Peyer's patch (tissue), 4 donors: Measurements from ENCODE around the gene TLX1. TPM values are rescaled to one million over a fixed set of nuclear protein-coding genes. Genes with fewer than 3 reads are reported as not detected.

Experiments used
- DNase-seq, 3 donors: peaks; one replicate each; pipeline ENCODE4 v3.0.0-alpha.2; 2017 to 2019
- H3K27ac ChIP-seq, 4 donors: fragments of 200-600 bp; sonication (generic); one replicate each; pipeline ENCODE4 v1.5.1; 2016 to 2019
- H3K27me3 ChIP-seq, 2 donors: fragments of 200-600 bp; sonication (generic); one replicate each; pipeline ENCODE4 v1.5.1; 2019
- H3K36me3 ChIP-seq, 3 donors: fragments of 200-600 bp; sonication (generic); one replicate each; pipeline ENCODE4 v1.5.1; 2016 to 2019
- H3K4me1 ChIP-seq, 4 donors: fragments of 200-600 bp; sonication (generic); one replicate each; pipeline ENCODE4 v1.5.1; 2016 to 2019
- H3K4me3 ChIP-seq, 4 donors: fragments of 200-600 bp; sonication (generic); 1 replicate in 3 of 4; 2 replicates in 1 of 4; pipeline ENCODE4 v1.5.1; 2016 to 2019; ENCODE audit warnings: mild to moderate bottlenecking in 1 of 4
- H3K9me3 ChIP-seq, 4 donors: fragments of 200-600 bp; sonication (generic); one replicate each; pipeline ENCODE4 v1.5.1; 2016 to 2019; ENCODE audit warnings: mild to moderate bottlenecking in 1 of 4
- POLR2A ChIP-seq, 2 donors: fragments of 450-650 bp; IDR thresholded peaks; one replicate each; pipeline ENCODE4 v1.5.1; 2017; ENCODE audit warnings: antibody characterized with exemption in 2 of 2, mild to moderate bottlenecking in 2 of 2, moderate library complexity in 2 of 2
- total RNA-seq, 4 donors: library from RNA; depleted of rRNA; stranded (reverse); fragments of >200 nt; gene quantifications; one replicate each; pipeline ENCODE4 v1.1.0, GENCODE V29; 2016
- TF ChIP-seq, protein P1 (sequence below), 6 experiments: fragments of 450-650 bp in 4 of 6; fragments of 200-600 bp in 2 of 6; sonication (generic) in 1 of 6; IDR thresholded peaks; one replicate each; pipeline ENCODE4 v1.5.1; 2017 to 2019; ENCODE audit warnings: antibody characterized with exemption in 6 of 6, mild to moderate bottlenecking in 3 of 6, moderate library complexity in 1 of 6

Gene TLX1
- total RNA-seq, 4 donors from 2014 or later = 1.6 to 4.8 (median 3.2) TPM; not detected in 1

DNA sequence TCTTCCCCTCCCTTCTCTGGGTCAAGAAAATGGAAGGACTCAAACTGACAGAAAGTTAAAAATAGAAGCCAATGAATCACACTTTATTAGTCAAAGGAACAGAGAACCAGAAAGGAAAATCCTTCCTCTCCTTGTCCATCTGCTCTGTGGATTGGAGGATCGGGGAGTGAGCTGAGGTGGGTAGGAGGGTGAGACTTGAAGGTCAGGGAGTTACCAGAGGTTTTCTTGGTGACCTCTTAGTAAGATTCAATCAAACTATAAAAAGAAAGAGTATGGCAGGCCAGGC lies 12.2 kb downstream of the TLX1 start:
- TF ChIP-seq, protein P1, sequence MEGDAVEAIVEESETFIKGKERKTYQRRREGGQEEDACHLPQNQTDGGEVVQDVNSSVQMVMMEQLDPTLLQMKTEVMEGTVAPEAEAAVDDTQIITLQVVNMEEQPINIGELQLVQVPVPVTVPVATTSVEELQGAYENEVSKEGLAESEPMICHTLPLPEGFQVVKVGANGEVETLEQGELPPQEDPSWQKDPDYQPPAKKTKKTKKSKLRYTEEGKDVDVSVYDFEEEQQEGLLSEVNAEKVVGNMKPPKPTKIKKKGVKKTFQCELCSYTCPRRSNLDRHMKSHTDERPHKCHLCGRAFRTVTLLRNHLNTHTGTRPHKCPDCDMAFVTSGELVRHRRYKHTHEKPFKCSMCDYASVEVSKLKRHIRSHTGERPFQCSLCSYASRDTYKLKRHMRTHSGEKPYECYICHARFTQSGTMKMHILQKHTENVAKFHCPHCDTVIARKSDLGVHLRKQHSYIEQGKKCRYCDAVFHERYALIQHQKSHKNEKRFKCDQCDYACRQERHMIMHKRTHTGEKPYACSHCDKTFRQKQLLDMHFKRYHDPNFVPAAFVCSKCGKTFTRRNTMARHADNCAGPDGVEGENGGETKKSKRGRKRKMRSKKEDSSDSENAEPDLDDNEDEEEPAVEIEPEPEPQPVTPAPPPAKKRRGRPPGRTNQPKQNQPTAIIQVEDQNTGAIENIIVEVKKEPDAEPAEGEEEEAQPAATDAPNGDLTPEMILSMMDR (IDR thresholded peaks at IDR 0.05) = no peak
- TF ChIP-seq POLR2A (IDR thresholded peaks at IDR 0.05) = no peak
- Histone ChIP-seq H3K27me3 (peaks cover 0 to 74% of the 10 kb centered on the region in 2 donors), H3K4me3 (no peak overlapping the region), H3K27ac (no peak overlapping the region), H3K9me3 (no peaks in the 10 kb centered on the region), H3K36me3 (no peaks in the 10 kb centered on the region), H3K4me1 (peaks cover 0 to 8% (median 0%) of the 10 kb centered on the region in 4 donors)
- DNase-seq = no peak

DNA sequence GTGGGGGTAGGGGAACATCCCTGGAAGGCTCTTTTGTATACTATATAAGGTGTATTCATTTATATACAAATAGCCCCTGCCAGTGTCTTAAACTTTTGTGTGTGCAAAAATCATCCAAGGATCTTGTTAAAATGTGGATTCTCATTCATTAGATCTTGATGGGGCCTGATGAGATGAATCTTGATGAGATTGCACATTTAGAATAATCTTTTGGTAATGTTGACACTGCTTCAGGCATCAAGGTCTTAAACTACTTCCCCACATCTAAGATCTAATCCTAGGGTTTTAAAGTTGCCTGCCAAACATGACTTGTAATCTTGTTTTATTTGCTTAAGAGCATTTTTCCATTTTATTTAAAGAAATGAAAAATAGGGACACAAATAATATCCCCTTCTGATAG lies 13.0 kb downstream of the TLX1 start:
- Histone ChIP-seq H3K27ac (no peak overlapping the region), H3K9me3 (no peaks in the 10 kb centered on the region), H3K4me1 (peaks cover 0 to 8% (median 0%) of the 10 kb centered on the region in 4 donors), H3K4me3 (no peak overlapping the region), H3K27me3 (peaks cover 0 to 66% of the 10 kb centered on the region in 2 donors), H3K36me3 (no peaks in the 10 kb centered on the region)
- no peak for DNase-seq
- TF ChIP-seq POLR2A (IDR thresholded peaks at IDR 0.05) = no peak
- TF ChIP-seq, protein P1 (IDR thresholded peaks at IDR 0.05) = no peak

DNA sequence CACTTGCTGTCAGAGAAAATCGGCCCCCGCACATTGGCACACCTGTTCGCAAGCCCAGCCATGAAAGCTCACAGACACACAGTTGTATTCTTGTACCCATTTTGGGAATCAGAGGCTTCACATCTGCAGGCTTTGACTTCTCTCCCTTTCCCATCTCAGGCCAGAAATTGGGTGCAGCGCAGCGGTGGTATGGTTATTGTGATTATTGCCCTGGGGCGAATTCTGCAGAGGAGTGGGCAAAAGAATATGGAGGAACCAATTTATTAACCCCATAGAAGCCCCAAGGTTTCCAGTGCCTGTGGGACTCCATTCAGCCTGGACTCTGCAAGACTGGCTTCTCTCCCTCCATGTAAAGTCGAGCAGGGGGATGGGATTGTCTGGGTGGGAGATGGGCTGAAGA lies 14.0 kb downstream of the TLX1 start:
- H3K9me3 ChIP-seq = no peaks in the 10 kb centered on the region
- H3K27me3 ChIP-seq = peaks cover 0 to 58% of the 10 kb centered on the region in 2 donors

DNA sequence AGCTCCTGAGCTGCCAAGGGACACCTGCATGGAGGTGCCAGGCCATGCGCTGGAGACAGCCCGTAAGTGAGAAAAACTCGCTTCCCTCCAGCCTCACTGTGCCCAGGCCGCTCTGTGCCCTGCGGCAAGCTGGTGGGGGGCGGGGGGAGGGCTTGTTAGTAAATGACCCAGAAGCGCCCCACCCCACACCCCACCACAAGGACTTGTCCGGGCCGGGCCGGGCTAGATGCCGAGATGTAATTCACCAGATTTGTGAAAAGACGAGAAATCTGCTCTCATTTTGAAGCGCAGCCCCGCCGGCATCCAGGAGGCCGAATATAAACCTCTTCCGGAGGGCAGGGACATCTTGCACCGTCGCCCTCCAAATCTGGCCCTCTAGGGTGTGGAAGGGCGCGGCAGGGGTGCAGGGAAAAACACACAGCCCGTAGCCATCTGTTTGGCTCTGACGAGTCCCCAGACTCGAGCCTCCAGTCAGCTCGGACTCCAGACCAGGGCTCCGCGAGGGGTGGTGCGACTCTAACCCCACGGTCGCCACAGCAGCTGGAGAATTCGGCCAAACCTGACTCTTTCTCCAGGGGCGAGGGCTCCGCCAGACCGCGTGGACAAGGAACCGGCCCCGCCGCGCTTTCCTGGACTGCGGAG lies 14.8 kb downstream of the TLX1 start:
- no peak overlapping the region for H3K27ac ChIP-seq
- no peaks in the 10 kb centered on the region for H3K9me3 ChIP-seq
- TF ChIP-seq POLR2A (IDR thresholded peaks at IDR 0.05) = no peak
- TF ChIP-seq, protein P1 (IDR thresholded peaks at IDR 0.05) = no peak
- DNase-seq = peak in 1 of 3 donors; percentile 36
- H3K4me1 ChIP-seq = no peaks in the 10 kb centered on the region
- no peak overlapping the region for H3K4me3 ChIP-seq
- peaks cover 0 to 51% of the 10 kb centered on the region in 2 donors for H3K27me3 ChIP-seq
- no peaks in the 10 kb centered on the region for H3K36me3 ChIP-seq

More for the DNA sequence above, 14.0 kb downstream of the TLX1 start:
- H3K4me3 ChIP-seq = no peak overlapping the region
- no peaks in the 10 kb centered on the region for H3K36me3 ChIP-seq
- peak in 1 of 3 donors; percentile 10 for DNase-seq
- TF ChIP-seq POLR2A (IDR thresholded peaks at IDR 0.05) = no peak
- TF ChIP-seq, protein P1 (IDR thresholded peaks at IDR 0.05) = no peak
- H3K27ac ChIP-seq = no peak overlapping the region
- H3K4me1 ChIP-seq = peaks cover 0 to 4% (median 0%) of the 10 kb centered on the region in 4 donors

DNA sequence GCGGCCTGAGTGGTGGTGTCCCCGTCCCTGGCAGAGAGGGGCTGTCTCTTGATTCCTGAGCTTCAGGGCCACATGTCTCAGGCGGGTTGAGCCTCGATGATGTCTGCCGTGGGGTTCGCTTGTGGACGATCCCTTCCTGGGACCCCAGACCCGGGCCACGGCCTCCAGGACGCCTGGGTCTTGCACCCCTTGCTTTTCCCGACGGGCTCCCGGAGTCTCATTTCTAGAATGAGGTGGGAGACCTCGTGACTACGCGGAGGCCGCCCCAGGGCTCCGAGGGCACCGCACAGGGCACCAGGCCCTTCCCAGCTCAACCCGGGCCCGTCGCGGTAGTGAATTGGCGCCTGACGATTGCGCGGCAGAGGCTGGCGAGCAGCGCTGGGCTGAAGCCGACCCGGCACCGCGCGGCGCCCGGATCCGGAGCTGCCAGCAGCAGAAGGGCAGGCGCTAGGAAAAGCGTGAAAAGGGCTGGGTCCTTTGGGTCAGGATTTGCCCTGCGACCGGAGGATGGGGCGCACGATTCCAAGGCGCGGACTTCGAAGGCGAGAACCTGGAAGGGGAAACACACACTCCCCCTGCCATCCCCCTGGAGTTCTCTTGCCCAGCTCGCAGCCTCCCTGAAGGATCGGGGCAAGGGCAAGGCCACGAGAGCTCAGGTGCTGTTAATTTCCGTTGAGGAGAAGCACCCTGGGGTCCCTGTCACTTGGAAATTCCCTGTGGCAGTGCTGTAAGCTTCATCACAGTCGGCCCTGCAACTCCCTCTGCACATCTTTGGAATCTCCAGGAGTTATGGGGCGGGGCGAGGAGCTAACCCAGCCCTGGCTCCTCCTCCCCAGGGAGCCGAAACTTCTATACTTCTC lies 15.5 kb downstream of the TLX1 start:
- no peak for TF ChIP-seq POLR2A (IDR thresholded peaks at IDR 0.05)
- TF ChIP-seq, protein P1 (IDR thresholded peaks at IDR 0.05) = no peak
- H3K27ac ChIP-seq = no peak overlapping the region
- DNase-seq = peak in 1 of 3 donors; percentile 34
- no peaks in the 10 kb centered on the region for H3K9me3 ChIP-seq
- no peak overlapping the region for H3K4me3 ChIP-seq
- no peaks in the 10 kb centered on the region for H3K36me3 ChIP-seq
- H3K4me1 ChIP-seq = no peaks in the 10 kb centered on the region
- H3K27me3 ChIP-seq = peaks cover 0 to 44% of the 10 kb centered on the region in 2 donors
